OCI-LY3 (cell line): ENCODE results near the gene FICD.

Experiments
- H2AFZ ChIP-seq: fragments of 200-600, 300-600 bp; shearing (Covaris generic); 2 replicates; pipeline ENCODE4 v1.6.0; 2014; ENCODE audit warnings: antibody characterized with exemption, low read depth, low read length
- H3K27ac ChIP-seq: fragments of 200-600, 300-600 bp; sonication (generic); 2 replicates; pipeline ENCODE4 v1.5.1; 2014; ENCODE audit warnings: mild to moderate bottlenecking, low read length, moderate library complexity, mixed read lengths
- H3K27me3 ChIP-seq: fragments of 200-600, 300-600 bp; sonication (generic); 2 replicates; pipeline ENCODE4 v1.6.1; 2014; ENCODE audit warnings: low read depth, low read length, mixed read lengths
- H3K36me3 ChIP-seq: fragments of 200-600, 300-600 bp; sonication (generic); replicated peaks from 2 replicates; pipeline ENCODE3; 2014; ENCODE audit warnings: low read depth, low read length, mixed read lengths
- H3K4me1 ChIP-seq: fragments of 300-600, 200-600 bp; sonication (generic); 2 replicates; pipeline ENCODE4 v1.6.1; 2014; ENCODE audit warnings: low read length, mixed read lengths
- H3K4me2 ChIP-seq: fragments of 200-600, 300-600 bp; sonication (generic); 2 replicates; pipeline ENCODE4 v1.6.1; 2014; ENCODE audit warnings: low read length, mixed read lengths
- H3K4me3 ChIP-seq: fragments of 300-600, 200-600 bp; sonication (generic); 2 replicates; pipeline ENCODE4 v1.5.1; 2014; ENCODE audit warnings: antibody characterized with exemption, mild to moderate bottlenecking, low read length, moderate library complexity
- H3K79me2 ChIP-seq: fragments of 300-600, 200-600 bp; shearing (Covaris generic); 2 replicates; pipeline ENCODE4 v1.6.1; 2014; ENCODE audit warnings: mild to moderate bottlenecking, low read length, mixed read lengths
- H3K9ac ChIP-seq: fragments of 300-600, 200-600 bp; shearing (Covaris generic); 2 replicates; pipeline ENCODE4 v1.6.0; 2014; ENCODE audit warnings: mild to moderate bottlenecking, low read length, moderate library complexity
- H3K9me3 ChIP-seq: fragments of 200-600, 300-600 bp; shearing (Covaris generic); 2 replicates; pipeline ENCODE4 v1.6.1; 2014; ENCODE audit warnings: low read length, mixed read lengths; ENCODE audit not compliant: insufficient read depth
- H4K20me1 ChIP-seq: fragments of 200-600, 300-600 bp; sonication (generic); 2 replicates; pipeline ENCODE4 v1.6.1; 2016; ENCODE audit warnings: low read length, mixed read lengths; ENCODE audit not compliant: insufficient read depth
- CTCF ChIP-seq: fragments of 200-600, 300-600 bp; sonication (generic); IDR thresholded peaks from 2 replicates; pipeline ENCODE4 v1.5.1; 2014; ENCODE audit warnings: antibody characterized with exemption, low read length, low read depth
- EZH2phosphoT487 ChIP-seq: fragments of 200-600 bp; shearing (Covaris generic); IDR thresholded peaks from 2 replicates; pipeline ENCODE4 v1.6.1; 2018; ENCODE audit warnings: antibody characterized with exemption, mixed run types, low read depth

FICD gene

GRCh38 chr12:108559007-108559655 is 44.1 kb downstream of the FICD start:
- Histone ChIP-seq H3K36me3 (peaks cover 14% of the 10 kb centered on the region), H3K4me1 (peaks cover 17% of the 10 kb centered on the region), H3K4me3 (no peak overlapping the region), H3K4me2 (peak overlapping the region; percentile 80), H4K20me1 (peaks cover 52% of the 10 kb centered on the region), H3K9ac (no peak overlapping the region), H3K27me3 (no peaks in the 10 kb centered on the region), H3K27ac (no peak overlapping the region), H3K79me2 (peaks cover 89% of the 10 kb centered on the region), H2AFZ (no peak overlapping the region), H3K9me3 (no peaks in the 10 kb centered on the region)
- TF ChIP-seq CTCF, result no peak

- Histone ChIP-seq H3K4me1 (peaks cover 23% of the 10 kb centered on the region), H4K20me1 (peaks cover 49% of the 10 kb centered on the region), H3K9ac (peak overlapping the region; percentile 92), H3K36me3 (peaks cover 21% of the 10 kb centered on the region), H3K9me3 (no peaks in the 10 kb centered on the region), H3K79me2 (peaks cover 90% of the 10 kb centered on the region), H3K27me3 (no peaks in the 10 kb centered on the region), H3K4me3 (peak overlapping the region; percentile 91), H3K27ac (peak overlapping the region; percentile 89), H3K4me2 (peak overlapping the region; percentile 80), H2AFZ (no peak overlapping the region)
- TF ChIP-seq CTCF (no peak), EZH2phosphoT487 (no peak)
These were observed 44.7 kb downstream of the FICD start for GRCh38 chr12:108559748-108560147.

- no peaks in the 10 kb centered on the region for H3K9me3 ChIP-seq
- H3K27ac ChIP-seq, result peak overlapping the region; percentile 89
- H3K9ac ChIP-seq, result peak overlapping the region; percentile 92
- peaks cover 29% of the 10 kb centered on the region for H3K4me1 ChIP-seq
- H3K36me3 ChIP-seq, result peaks cover 25% of the 10 kb centered on the region
- H3K27me3 ChIP-seq, result no peaks in the 10 kb centered on the region
- peaks cover 44% of the 10 kb centered on the region for H4K20me1 ChIP-seq
- H3K4me2 ChIP-seq, result peak overlapping the region; percentile 80
- H2AFZ ChIP-seq, result no peak overlapping the region
- peaks cover 88% of the 10 kb centered on the region for H3K79me2 ChIP-seq
- no peak for TF ChIP-seq CTCF
- TF ChIP-seq EZH2phosphoT487, result no peak
- H3K4me3 ChIP-seq, result peak overlapping the region; percentile 91
These were observed 45.2 kb downstream of the FICD start for GRCh38 chr12:108560321-108560721.

- peaks cover 31% of the 10 kb centered on the region for H3K36me3 ChIP-seq
- TF ChIP-seq CTCF (no peak), EZH2phosphoT487 (no peak)
- no peaks in the 10 kb centered on the region for H3K9me3 ChIP-seq
- peaks cover 81% of the 10 kb centered on the region for H3K79me2 ChIP-seq
- H2AFZ ChIP-seq, result peak within 1 kb of the TSS; percentile 73
- H3K4me1 ChIP-seq, result peaks cover 36% of the 10 kb centered on the region
- H4K20me1 ChIP-seq, result peaks cover 37% of the 10 kb centered on the region
- H3K9ac ChIP-seq, result peak within 1 kb of the TSS; percentile 92
- H3K4me3 ChIP-seq, result peak within 1 kb of the TSS; percentile 91
- H3K4me2 ChIP-seq, result peak within 1 kb of the TSS; percentile 80
- H3K27ac ChIP-seq, result peak within 1 kb of the TSS; percentile 89
- H3K27me3 ChIP-seq, result no peaks in the 10 kb centered on the region
These were observed 46.0 kb downstream of the FICD start, which contains the start of gene SART3 for GRCh38 chr12:108560752-108561719. Gene SART3 (minus strand): TSS chr12:108561173. CDS start chr12:108561154, 19 bp downstream.
